Measurements from ENCODE around the gene RBM34. TPM values are rescaled to one million over a fixed set of nuclear protein-coding genes. Genes with fewer than 3 reads are reported as not detected.
A peak's percentile ranks its signal among the peaks of the same experiment; 100 is the strongest.
"Not testable (repeated sequence)": the region's sequence is repeated elsewhere in the genome, so short reads cannot be mapped to it uniquely, and the experiment has no call there.

The RBM34 gene
- total and polyA plus RNA-seq, 10 of the 15 experiments (the other 5 are each of a cell fraction or from before 2014, with no cell fraction given), result 46.4 to 132 (median 109) TPM

GRCh38 chr1:235202447-235202846 lies 41.4 kb upstream of the RBM34 start:
- H3K9me3 ChIP-seq (replicated peaks; ENCODE audit: control insufficient read depth, insufficient read depth, low read length); in situ Hi-C loops (cut with MboI); H3K4me2 ChIP-seq (ENCODE audit: control insufficient read depth, insufficient read depth); H3K79me2 ChIP-seq (ENCODE audit: control insufficient read depth, insufficient read depth, low read length); H3K27ac ChIP-seq (ENCODE audit: control insufficient read depth, insufficient read depth); H2AFZ ChIP-seq (ENCODE audit: control insufficient read depth, low read depth, low read length); H3K4me1 ChIP-seq (ENCODE audit: control insufficient read depth, insufficient read depth, low read length); POLR2A ChIA-PET; H4K20me1 ChIP-seq (ENCODE audit: control insufficient read depth, insufficient read depth); H3K27me3 ChIP-seq (replicated peaks in 1 of 2; ENCODE audit: control insufficient read depth in 2 of 2, insufficient read depth in 2 of 2, low read length in 1 of 2); intact Hi-C loops (cut with micrococcal nuclease; ENCODE audit: unreplicated experiment); RAD21 ChIA-PET (ENCODE audit: unreplicated experiment); FAIRE-seq; H3K36me3 ChIP-seq (ENCODE audit: control insufficient read depth in 2 of 2, insufficient read depth in 2 of 2, low read length in 1 of 2); CTCF ChIA-PET; ATAC-seq; H3K9ac ChIP-seq (ENCODE audit: control insufficient read depth, insufficient read depth, low read length); H3K4me3 ChIP-seq; DNase-seq (ENCODE audit: low read depth, low spot score); BruUV-seq (replicated peaks): not testable (repeated sequence)
- SMC1A ChIA-PET (ENCODE audit: uncharacterized antibody, unreplicated experiment), result interaction anchor here (1.3 kb wide), 1 partner anchor 214 kb away, joined by 3 read pairs; no protein-coding TSS in a partner anchor
- 97% methylated on average over 5 of the region's 5 CpGs for WGBS (ENCODE audit: insufficient coverage, insufficient replicate concordance, low lambda C conversion rate, missing lambda C conversion rate)

- no peak for FAIRE-seq
Observed at GRCh38 chr1:235199441-235199840, 38.4 kb upstream of the RBM34 start.

More at GRCh38 chr1:235199441-235199840, 38.4 kb upstream of the RBM34 start:
- H3K27me3 ChIP-seq (replicated peaks in 1 of 2; ENCODE audit: control insufficient read depth in 2 of 2, insufficient read depth in 2 of 2, low read length in 1 of 2), result no peaks in the 10 kb centered on the region
- H2AFZ ChIP-seq (ENCODE audit: control insufficient read depth, low read depth, low read length), result no peak overlapping the region
- ATAC-seq, result peak; percentile 67
- H3K9me3 ChIP-seq (replicated peaks; ENCODE audit: control insufficient read depth, insufficient read depth, low read length), result no peaks in the 10 kb centered on the region
- no peak for DNase-seq (ENCODE audit: low read depth, low spot score)
- CTCF ChIA-PET, result interaction anchor here (0.7 to 3.0 kb wide), 5 partner anchors 9 to 217 kb away, joined by 3 to 44 read pairs (median 4); no protein-coding TSS in a partner anchor
- H4K20me1 ChIP-seq (ENCODE audit: control insufficient read depth, insufficient read depth), result no peaks in the 10 kb centered on the region
- H3K4me3 ChIP-seq, result no peak overlapping the region
- 71% methylated on average over 6 of the region's 6 CpGs for WGBS (ENCODE audit: insufficient coverage, insufficient replicate concordance, low lambda C conversion rate, missing lambda C conversion rate)
- intact Hi-C loops (cut with micrococcal nuclease; ENCODE audit: unreplicated experiment), result loop anchor here (5.0 kb wide), 1 partner anchor 218 kb away; no protein-coding TSS in a partner anchor
- H3K4me2 ChIP-seq (ENCODE audit: control insufficient read depth, insufficient read depth), result no peak overlapping the region
- peaks cover 0 to 2% of the 10 kb centered on the region in 2 experiments; a peak in 3 of 4 replicates for H3K36me3 ChIP-seq (ENCODE audit: control insufficient read depth in 2 of 2, insufficient read depth in 2 of 2, low read length in 1 of 2)
- no peak overlapping the region for H3K9ac ChIP-seq (ENCODE audit: control insufficient read depth, insufficient read depth, low read length)
- TF ChIP-seq NBN (IDR thresholded peaks at IDR 0.05), result no peak
- TF ChIP-seq CTCF (IDR thresholded peaks at IDR 0.05 in 2 of 3, conservative IDR thresholded peaks at IDR 0.05 in 1 of 3; ENCODE audit: control insufficient read depth in 2 of 3, extremely low read depth in 1 of 3, insufficient read depth in 1 of 3, low read depth in 3 of 3, low read length in 3 of 3), result peak in 2 of 3 experiments; percentile 24; a peak in 2 of 6 replicates
- RAD21 ChIA-PET (ENCODE audit: unreplicated experiment), result interaction anchor here (2.6 kb wide), 1 partner anchor 217 kb away, joined by 18 read pairs; no protein-coding TSS in a partner anchor
- H3K79me2 ChIP-seq (ENCODE audit: control insufficient read depth, insufficient read depth, low read length), result no peaks in the 10 kb centered on the region
- SMC1A ChIA-PET (ENCODE audit: uncharacterized antibody, unreplicated experiment), result interaction anchor here (1.5 kb wide), 1 partner anchor 217 kb away, joined by 11 read pairs; no protein-coding TSS in a partner anchor
- in situ Hi-C loops (cut with MboI), result no loop called here
- BruUV-seq (replicated peaks), result TSS peak; percentile 29
- H3K27ac ChIP-seq (ENCODE audit: control insufficient read depth, insufficient read depth), result no peak overlapping the region
- POLR2A ChIA-PET, result no interaction called here
- H3K4me1 ChIP-seq (ENCODE audit: control insufficient read depth, insufficient read depth, low read length), result no peaks in the 10 kb centered on the region

Measured in GM12878 (cell line).